Ascending aorta (tissue), 1 donor: ENCODE data around the gene RAP1GAP2. TPM values are rescaled to one million over a fixed set of nuclear protein-coding genes. Genes with fewer than 3 reads are reported as not detected.

ENCODE experiments used
- total RNA-seq: library from RNA; depleted of rRNA; stranded (reverse); fragments of >200 nt; gene quantifications from one replicate; pipeline ENCODE4 v1.1.0, GENCODE V29; 2016

RAP1GAP2 gene
- total RNA-seq, 1 donor from 2014 or later, result 1.6 TPM

Other genes with a start within 250 kb of the RAP1GAP2 start
- gene PAFAH1B1, start 202.8 kb upstream of the RAP1GAP2 start, total RNA-seq, result 29.6 TPM
- 58.1 TPM for gene CLUH, start 84.7 kb upstream of the RAP1GAP2 start, total RNA-seq
- not detected for gene CCDC92B, start 46.8 kb upstream of the RAP1GAP2 start, total RNA-seq